Measurements from ENCODE around the gene TTLL11.

The TTLL11 gene

DNA sequence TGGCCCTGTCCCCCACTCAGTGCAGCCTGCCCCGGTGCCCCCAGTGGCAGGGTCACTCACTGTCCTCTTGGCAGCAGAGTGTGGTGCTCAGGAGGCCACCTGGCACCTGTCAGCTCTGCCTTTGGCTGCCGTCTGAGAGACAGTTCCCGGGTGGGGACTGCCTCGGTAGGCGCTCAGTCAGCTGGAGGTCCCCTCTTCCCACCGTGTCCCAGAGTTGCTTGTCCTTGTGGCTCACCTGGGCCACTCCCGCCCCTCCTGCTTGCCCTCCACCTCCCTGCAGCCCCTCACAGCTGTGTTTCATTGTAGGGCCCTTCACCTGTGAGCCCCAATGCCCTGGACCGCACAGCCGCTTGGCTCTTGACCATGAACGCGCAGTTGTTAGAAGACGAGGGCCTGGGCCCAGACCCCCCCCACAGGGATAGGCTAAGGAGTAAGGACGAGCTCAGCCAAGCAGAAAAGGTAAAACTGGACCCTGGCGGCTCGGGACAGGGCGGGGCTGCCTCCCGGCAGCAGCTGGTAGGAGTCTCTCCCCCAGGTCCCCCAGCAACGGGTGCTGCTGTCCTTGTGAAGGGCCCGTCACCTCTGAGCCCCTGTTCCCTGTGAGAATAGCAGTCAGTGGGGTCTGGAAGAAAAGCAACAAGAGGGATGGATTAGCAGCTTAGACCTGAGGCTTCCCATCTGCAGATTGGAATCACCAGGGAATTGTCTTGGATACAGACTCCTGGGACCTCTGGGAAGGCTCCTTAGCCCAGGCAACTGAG, 319.0 kb downstream of the TTLL11 start:
- no peak overlapping the region for H3K4me3 ChIP-seq (ENCODE audit: low read depth, low read length)
- TF ChIP-seq, protein P1, sequence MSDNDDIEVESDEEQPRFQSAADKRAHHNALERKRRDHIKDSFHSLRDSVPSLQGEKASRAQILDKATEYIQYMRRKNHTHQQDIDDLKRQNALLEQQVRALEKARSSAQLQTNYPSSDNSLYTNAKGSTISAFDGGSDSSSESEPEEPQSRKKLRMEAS (IDR thresholded peaks at IDR 0.05; ENCODE audit: low read depth, low read length), result no peak
- TF ChIP-seq, protein P2, sequence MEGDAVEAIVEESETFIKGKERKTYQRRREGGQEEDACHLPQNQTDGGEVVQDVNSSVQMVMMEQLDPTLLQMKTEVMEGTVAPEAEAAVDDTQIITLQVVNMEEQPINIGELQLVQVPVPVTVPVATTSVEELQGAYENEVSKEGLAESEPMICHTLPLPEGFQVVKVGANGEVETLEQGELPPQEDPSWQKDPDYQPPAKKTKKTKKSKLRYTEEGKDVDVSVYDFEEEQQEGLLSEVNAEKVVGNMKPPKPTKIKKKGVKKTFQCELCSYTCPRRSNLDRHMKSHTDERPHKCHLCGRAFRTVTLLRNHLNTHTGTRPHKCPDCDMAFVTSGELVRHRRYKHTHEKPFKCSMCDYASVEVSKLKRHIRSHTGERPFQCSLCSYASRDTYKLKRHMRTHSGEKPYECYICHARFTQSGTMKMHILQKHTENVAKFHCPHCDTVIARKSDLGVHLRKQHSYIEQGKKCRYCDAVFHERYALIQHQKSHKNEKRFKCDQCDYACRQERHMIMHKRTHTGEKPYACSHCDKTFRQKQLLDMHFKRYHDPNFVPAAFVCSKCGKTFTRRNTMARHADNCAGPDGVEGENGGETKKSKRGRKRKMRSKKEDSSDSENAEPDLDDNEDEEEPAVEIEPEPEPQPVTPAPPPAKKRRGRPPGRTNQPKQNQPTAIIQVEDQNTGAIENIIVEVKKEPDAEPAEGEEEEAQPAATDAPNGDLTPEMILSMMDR (IDR thresholded peaks at IDR 0.05; ENCODE audit: low read depth, low read length), result no peak
- TF ChIP-seq POLR2A (IDR thresholded peaks at IDR 0.05; ENCODE audit: extremely low read depth, insufficient read length) (no peak), MYC (IDR thresholded peaks at IDR 0.05; ENCODE audit: low read depth, low read length) (no peak)
- no peak for DNase-seq (ENCODE audit: low read depth)

- no peak for DNase-seq (ENCODE audit: low read depth)
- H3K4me3 ChIP-seq (ENCODE audit: low read depth, low read length), result no peak overlapping the region
- TF ChIP-seq, protein P1 (IDR thresholded peaks at IDR 0.05; ENCODE audit: low read depth, low read length), result no peak
- TF ChIP-seq MYC (IDR thresholded peaks at IDR 0.05; ENCODE audit: low read depth, low read length), result no peak
- TF ChIP-seq, protein P2 (IDR thresholded peaks at IDR 0.05; ENCODE audit: low read depth, low read length), result no peak
- TF ChIP-seq POLR2A (IDR thresholded peaks at IDR 0.05; ENCODE audit: extremely low read depth, insufficient read length), result no peak
These were observed 319.7 kb downstream of the TTLL11 start for GRCh38 chr9:121773286-121773953.

DNA sequence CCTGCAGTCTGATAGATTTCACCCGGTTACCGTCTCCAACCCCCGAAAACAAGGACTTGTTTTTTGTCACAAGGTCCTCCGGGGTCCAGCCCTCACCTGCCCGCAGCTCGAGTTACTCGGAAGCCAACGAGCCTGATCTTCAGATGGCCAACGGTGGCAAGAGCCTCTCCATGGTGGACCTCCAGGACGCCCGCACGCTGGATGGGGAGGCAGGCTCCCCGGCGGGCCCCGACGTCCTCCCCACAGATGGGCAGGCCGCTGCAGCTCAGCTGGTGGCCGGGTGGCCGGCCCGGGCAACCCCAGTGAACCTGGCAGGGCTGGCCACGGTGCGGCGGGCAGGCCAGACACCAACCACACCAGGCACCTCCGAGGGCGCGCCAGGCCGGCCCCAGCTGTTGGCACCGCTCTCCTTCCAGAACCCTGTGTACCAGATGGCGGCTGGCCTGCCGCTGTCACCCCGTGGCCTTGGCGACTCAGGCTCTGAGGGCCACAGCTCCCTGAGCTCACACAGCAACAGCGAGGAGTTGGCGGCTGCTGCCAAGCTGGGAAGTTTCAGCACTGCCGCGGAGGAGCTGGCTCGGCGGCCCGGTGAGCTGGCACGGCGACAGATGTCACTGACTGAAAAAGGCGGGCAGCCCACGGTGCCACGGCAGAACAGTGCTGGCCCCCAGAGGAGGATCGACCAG, 320.4 kb downstream of the TTLL11 start:
- no peak for DNase-seq (ENCODE audit: low read depth)
- H3K4me3 ChIP-seq (ENCODE audit: low read depth, low read length), result no peak overlapping the region
- TF ChIP-seq, protein P2 (IDR thresholded peaks at IDR 0.05; ENCODE audit: low read depth, low read length), result no peak
- TF ChIP-seq POLR2A (IDR thresholded peaks at IDR 0.05; ENCODE audit: extremely low read depth, insufficient read length), result no peak
- TF ChIP-seq, protein P1 (IDR thresholded peaks at IDR 0.05; ENCODE audit: low read depth, low read length), result no peak
